AG10803 (cell line): Measurements from ENCODE around the gene NAALADL2.
A peak's percentile ranks its signal among the peaks of the same experiment; 100 is the strongest.

Source experiments
- DNase-seq: peaks from one replicate; pipeline ENCODE4 v3.0.0; 2010; ENCODE audit warnings: low read depth
- H3K4me3 ChIP-seq: 2 replicates; pipeline ENCODE4 v1.5.1; 2011; ENCODE audit warnings: mild to moderate bottlenecking, low read length, control low read depth
- CTCF ChIP-seq: conservative IDR thresholded peaks from 2 replicates; pipeline ENCODE4 v1.5.1; 2011; ENCODE audit warnings: mild to moderate bottlenecking, low read length, control low read depth, inconsistent platforms

NAALADL2 gene

DNA sequence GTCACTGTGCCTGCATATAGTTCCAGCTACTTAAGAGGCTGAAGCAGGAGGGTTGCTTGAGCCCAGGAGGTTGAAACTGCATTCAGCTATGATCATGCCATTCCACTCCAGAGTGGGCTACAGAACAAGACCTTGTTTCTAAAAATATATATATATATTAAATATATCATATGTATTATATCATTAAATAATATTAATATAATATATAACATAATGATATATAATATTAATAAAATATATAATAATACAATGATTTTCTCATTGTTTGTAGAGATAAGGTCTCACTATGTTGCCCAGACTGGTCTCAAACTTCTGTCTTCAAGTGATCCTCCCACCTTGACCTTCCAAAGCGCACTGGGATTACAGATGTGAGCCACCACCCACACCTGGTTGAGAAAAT lies 101.8 kb downstream of the NAALADL2 start:
- H3K4me3 ChIP-seq: no peak overlapping the region
- no peak for TF ChIP-seq CTCF
- no peak for DNase-seq

DNA sequence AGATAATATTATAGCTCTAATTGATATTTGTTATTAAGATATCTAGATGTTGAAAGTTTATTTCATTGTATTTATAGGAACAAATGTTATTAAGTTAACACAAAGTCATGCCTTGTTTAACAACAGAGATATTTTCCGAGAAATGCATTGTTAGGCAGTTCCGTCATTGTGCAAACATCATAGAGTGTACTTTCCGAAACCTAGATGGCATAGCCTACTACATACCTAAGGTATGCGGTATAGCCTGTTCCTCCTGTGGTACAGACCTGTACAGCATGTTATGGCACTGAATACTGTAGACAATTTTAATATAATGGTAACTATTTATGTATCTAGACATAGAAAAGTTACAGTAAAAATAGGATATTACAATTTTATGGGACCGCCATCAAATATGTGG lies 114.3 kb downstream of the NAALADL2 start:
- DNase-seq: no peak
- no peak for TF ChIP-seq CTCF
- no peak overlapping the region for H3K4me3 ChIP-seq

GRCh38 chr3:174986685-174987084 lies 127.6 kb downstream of the NAALADL2 start:
- peak; percentile 33 for DNase-seq
- no peak; the same call in 1 of the 2 replicates for TF ChIP-seq CTCF

DNA sequence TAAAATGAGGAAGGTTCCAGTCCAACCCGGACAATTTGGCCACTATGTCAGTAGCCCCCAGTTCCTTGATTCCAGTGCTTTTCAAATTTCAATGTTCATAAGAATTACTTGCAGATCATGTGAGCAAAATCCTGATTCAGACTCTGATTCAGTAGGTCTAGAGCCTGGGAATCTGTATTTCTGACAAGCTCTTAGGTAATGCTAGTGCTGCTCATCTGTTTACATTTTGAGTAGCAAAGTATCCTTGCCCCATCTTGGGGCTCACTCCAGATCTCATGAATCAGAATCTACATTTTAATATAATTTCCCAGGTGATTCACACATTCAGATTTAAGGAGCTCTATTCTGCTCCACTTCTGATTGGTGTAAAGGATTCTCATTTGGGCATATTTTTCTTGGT lies 142.0 kb downstream of the NAALADL2 start:
- DNase-seq: peak; percentile 11
- H3K4me3 ChIP-seq: no peak overlapping the region
- no peak for TF ChIP-seq CTCF

More at GRCh38 chr3:174986685-174987084, 127.6 kb downstream of the NAALADL2 start:
- no peak overlapping the region for H3K4me3 ChIP-seq

GRCh38 chr3:175002732-175003143 lies 143.6 kb downstream of the NAALADL2 start:
- no peak overlapping the region for H3K4me3 ChIP-seq
- peak; percentile 99 for DNase-seq
- no peak for TF ChIP-seq CTCF

GRCh38 chr3:175003590-175003989 lies 144.5 kb downstream of the NAALADL2 start:
- no peak for TF ChIP-seq CTCF
- no peak for DNase-seq

DNA sequence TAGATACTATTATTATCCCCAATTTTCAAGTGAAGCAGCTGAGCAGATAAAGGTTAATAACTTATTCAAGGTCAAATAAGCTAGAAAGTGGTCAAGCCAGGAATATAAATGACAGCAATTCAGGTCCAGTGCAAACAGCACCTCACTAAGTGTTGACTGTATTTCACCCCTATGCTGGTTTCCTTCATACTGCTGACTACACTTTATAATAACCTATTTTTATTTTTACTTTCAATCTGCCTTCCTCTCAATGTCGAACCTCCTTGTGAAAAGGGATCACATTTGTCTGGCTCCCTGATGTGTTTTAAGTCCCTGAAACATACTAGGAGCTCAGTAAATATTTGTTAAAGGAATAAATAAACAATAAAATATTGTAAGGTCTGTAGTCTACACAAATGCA lies 146.1 kb downstream of the NAALADL2 start:
- no peak overlapping the region for H3K4me3 ChIP-seq
- no peak for DNase-seq
- no peak for TF ChIP-seq CTCF

More at GRCh38 chr3:175003590-175003989, 144.5 kb downstream of the NAALADL2 start:
- H3K4me3 ChIP-seq: no peak overlapping the region
